ENCODE measurements around the gene ZC3H18.

The ZC3H18 gene

DNA sequence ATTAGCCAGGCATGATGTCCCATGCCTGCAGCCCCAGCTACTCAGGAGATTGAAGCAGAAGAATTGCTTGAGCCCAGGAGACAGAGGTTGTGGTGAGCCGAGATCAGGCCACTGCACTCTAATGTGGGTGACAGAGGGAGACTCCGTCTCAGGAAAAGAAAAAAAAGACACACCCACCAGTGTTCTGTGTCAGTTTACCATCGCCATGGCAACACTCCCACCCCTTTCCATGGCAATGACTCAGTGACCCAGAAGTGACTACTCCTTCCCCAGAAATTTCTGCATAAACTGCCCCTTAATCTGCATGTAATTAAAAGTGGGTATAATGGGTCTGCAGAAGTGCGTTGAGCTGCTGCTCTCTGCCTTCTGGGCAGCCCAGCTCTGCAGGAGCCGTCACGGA lies 4.0 kb upstream of the ZC3H18 start:
- Histone ChIP-seq H3K4me3 (replicated peaks; ENCODE audit: insufficient read depth, low read length) (no peak overlapping the region), H3K27me3 (ENCODE audit: insufficient read depth, poor library complexity, severe bottlenecking) (no peaks in the 10 kb centered on the region), H3K27ac (replicated peaks) (no peak overlapping the region)
- TF ChIP-seq, protein P1, sequence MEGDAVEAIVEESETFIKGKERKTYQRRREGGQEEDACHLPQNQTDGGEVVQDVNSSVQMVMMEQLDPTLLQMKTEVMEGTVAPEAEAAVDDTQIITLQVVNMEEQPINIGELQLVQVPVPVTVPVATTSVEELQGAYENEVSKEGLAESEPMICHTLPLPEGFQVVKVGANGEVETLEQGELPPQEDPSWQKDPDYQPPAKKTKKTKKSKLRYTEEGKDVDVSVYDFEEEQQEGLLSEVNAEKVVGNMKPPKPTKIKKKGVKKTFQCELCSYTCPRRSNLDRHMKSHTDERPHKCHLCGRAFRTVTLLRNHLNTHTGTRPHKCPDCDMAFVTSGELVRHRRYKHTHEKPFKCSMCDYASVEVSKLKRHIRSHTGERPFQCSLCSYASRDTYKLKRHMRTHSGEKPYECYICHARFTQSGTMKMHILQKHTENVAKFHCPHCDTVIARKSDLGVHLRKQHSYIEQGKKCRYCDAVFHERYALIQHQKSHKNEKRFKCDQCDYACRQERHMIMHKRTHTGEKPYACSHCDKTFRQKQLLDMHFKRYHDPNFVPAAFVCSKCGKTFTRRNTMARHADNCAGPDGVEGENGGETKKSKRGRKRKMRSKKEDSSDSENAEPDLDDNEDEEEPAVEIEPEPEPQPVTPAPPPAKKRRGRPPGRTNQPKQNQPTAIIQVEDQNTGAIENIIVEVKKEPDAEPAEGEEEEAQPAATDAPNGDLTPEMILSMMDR (IDR thresholded peaks at IDR 0.05; ENCODE audit: insufficient read depth, low read length): no peak
- TF ChIP-seq SPI1 (IDR thresholded peaks at IDR 0.05; ENCODE audit: borderline replicate concordance, low read depth): no peak
- TF ChIP-seq, protein P2, sequence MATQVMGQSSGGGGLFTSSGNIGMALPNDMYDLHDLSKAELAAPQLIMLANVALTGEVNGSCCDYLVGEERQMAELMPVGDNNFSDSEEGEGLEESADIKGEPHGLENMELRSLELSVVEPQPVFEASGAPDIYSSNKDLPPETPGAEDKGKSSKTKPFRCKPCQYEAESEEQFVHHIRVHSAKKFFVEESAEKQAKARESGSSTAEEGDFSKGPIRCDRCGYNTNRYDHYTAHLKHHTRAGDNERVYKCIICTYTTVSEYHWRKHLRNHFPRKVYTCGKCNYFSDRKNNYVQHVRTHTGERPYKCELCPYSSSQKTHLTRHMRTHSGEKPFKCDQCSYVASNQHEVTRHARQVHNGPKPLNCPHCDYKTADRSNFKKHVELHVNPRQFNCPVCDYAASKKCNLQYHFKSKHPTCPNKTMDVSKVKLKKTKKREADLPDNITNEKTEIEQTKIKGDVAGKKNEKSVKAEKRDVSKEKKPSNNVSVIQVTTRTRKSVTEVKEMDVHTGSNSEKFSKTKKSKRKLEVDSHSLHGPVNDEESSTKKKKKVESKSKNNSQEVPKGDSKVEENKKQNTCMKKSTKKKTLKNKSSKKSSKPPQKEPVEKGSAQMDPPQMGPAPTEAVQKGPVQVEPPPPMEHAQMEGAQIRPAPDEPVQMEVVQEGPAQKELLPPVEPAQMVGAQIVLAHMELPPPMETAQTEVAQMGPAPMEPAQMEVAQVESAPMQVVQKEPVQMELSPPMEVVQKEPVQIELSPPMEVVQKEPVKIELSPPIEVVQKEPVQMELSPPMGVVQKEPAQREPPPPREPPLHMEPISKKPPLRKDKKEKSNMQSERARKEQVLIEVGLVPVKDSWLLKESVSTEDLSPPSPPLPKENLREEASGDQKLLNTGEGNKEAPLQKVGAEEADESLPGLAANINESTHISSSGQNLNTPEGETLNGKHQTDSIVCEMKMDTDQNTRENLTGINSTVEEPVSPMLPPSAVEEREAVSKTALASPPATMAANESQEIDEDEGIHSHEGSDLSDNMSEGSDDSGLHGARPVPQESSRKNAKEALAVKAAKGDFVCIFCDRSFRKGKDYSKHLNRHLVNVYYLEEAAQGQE (IDR thresholded peaks at IDR 0.05; ENCODE audit: insufficient replicate concordance, low read depth): no peak
- no peak for DNase-seq (ENCODE audit: low read depth in 1 of 2, low spot score in 1 of 2)

DNA sequence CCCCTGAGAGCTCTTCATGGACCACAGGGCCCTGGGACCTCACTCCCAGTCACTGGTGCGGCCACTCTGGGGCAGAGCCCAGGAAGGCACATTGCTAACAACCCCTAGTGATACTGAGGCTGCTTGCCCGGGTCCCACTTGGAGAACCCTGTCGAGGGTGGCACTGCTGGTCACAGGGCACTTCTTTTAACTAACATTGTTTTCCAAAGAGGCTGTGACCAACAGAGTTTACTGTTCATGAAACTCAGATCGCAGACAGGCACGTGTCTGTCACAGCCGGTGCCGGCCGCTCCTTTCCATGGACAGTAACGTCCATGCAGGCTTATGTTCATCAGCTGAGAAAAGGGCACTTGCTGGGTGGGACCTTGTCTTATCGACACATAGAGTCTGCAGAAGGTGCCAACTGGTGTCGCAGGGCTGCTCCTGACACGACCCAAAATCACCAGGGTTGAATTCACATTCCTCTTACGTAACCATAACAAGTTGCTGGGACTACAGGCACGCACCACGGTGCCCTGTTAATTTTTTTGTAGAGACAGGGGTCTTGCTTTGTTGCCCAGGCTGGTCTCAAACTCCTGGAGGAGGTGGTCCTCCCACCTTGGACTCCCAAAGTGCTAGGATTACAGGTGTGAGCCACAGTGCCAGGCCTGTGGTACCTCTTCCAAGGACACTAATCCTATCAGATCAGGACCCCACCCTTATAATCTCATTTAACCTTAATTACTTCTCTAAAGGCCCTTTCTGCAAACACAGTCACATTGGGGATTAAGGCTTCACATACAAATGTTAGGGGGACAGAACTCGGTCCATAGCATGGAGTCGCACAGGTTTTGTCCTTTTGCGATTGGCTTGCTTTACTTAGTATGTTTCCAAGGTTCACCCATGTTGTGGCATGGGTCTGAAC lies 1.2 kb upstream of the ZC3H18 start:
- no peak for DNase-seq (ENCODE audit: low read depth in 1 of 2, low spot score in 1 of 2)
- peak overlapping the region; percentile 49 for H3K4me3 ChIP-seq (replicated peaks; ENCODE audit: insufficient read depth, low read length)
- H3K27me3 ChIP-seq (ENCODE audit: insufficient read depth, poor library complexity, severe bottlenecking): no peaks in the 10 kb centered on the region
- TF ChIP-seq, protein P2 (IDR thresholded peaks at IDR 0.05; ENCODE audit: insufficient replicate concordance, low read depth): no peak
- TF ChIP-seq SPI1 (IDR thresholded peaks at IDR 0.05; ENCODE audit: borderline replicate concordance, low read depth): no peak
- TF ChIP-seq GABPA (IDR thresholded peaks at IDR 0.05; ENCODE audit: low read depth): no peak
- no peak for TF ChIP-seq POLR2AphosphoS5 (IDR thresholded peaks at IDR 0.05; ENCODE audit: low read depth)
- TF ChIP-seq, protein P1 (IDR thresholded peaks at IDR 0.05; ENCODE audit: insufficient read depth, low read length): no peak
- no peak overlapping the region for H3K27ac ChIP-seq (replicated peaks)

DNA sequence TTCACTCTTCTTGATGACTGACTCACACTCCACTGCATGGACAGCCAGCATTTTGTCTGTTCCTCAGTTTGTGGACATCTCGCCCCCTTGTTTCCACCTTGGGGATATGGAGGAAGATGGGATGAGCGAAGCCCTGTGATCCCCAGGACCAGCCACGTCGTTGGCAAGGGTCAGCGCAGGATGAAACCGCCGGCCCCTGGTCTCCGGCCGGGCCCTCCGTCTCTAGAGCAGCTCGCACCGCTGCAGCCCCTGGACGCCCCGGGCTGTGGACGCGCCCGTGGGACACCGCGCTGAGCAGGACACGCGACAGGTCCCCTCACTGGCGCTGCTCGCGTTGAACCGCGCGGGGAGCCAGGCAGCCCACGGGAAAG lies 604 bp upstream of the ZC3H18 start:
- TF ChIP-seq GABPA (IDR thresholded peaks at IDR 0.05; ENCODE audit: low read depth) (no peak), SPI1 (IDR thresholded peaks at IDR 0.05; ENCODE audit: borderline replicate concordance, low read depth) (no peak), POLR2AphosphoS5 (IDR thresholded peaks at IDR 0.05; ENCODE audit: low read depth) (no peak)
- TF ChIP-seq, protein P1 (IDR thresholded peaks at IDR 0.05; ENCODE audit: insufficient read depth, low read length): no peak
- TF ChIP-seq, protein P2 (IDR thresholded peaks at IDR 0.05; ENCODE audit: insufficient replicate concordance, low read depth): no peak
- H3K4me3 ChIP-seq (replicated peaks; ENCODE audit: insufficient read depth, low read length): peak overlapping the region; percentile 49
- H3K27me3 ChIP-seq (ENCODE audit: insufficient read depth, poor library complexity, severe bottlenecking): no peaks in the 10 kb centered on the region
- DNase-seq (ENCODE audit: low read depth in 1 of 2, low spot score in 1 of 2): no peak
- peak overlapping the region; percentile 21; the same call in 1 of the 2 replicates for H3K27ac ChIP-seq (replicated peaks)

Measured in HL-60 (cell line).